PC-9 (cell line): ENCODE data around the gene UTF1. TPM values are rescaled to one million over a fixed set of nuclear protein-coding genes. Genes with fewer than 3 reads are reported as not detected.
"Not testable (repeated sequence)": the region's sequence is repeated elsewhere in the genome, so short reads cannot be mapped to it uniquely, and the experiment has no call there.

ENCODE experiments used
- BruUV-seq: library from RNA; stranded (reverse); fragments of 400-500 nt; replicated peaks from 2 replicates; lab custom pipeline; 2021; lab: Mats Ljungman, UMichigan
- CTCF ChIA-PET: fragments of 300-600 bp; sonication (Branson Sonifier 250); formaldehyde crosslinking; loops from one replicate; lab custom pipeline; 2022; ENCODE audit warnings: antibody characterized with exemption; lab: Charles Lee
- POLR2A ChIA-PET: fragments of 300-600 bp; sonication (Branson Sonifier 250); formaldehyde crosslinking; loops from one replicate; lab custom pipeline; 2022; ENCODE audit warnings: antibody characterized with exemption; ENCODE audit not compliant: unreplicated experiment; lab: Charles Lee
- DNase-seq, 2 experiments: peaks; one replicate each; pipeline versions ENCODE4 v3.0.0 to v3.0.0-alpha.2; 2015 to 2022; ENCODE audit warnings: mixed read lengths in 1 of 2
- H2AFZ ChIP-seq: fragments of 200-600 bp; sonication (generic); 2 replicates; pipeline ENCODE4 v1.8.1; 2017; ENCODE audit warnings: antibody characterized with exemption
- H3F3A ChIP-seq: fragments of 200-600 bp; sonication (generic); 2 replicates; pipeline ENCODE4 v1.8.1; 2017; ENCODE audit warnings: antibody characterized with exemption, mild to moderate bottlenecking, low read depth; ENCODE audit not compliant: insufficient read depth
- H3K27ac ChIP-seq: fragments of 200-600 bp; sonication (generic); 2 replicates; pipeline ENCODE4 v1.6.1; 2016; ENCODE audit warnings: mixed run types
- H3K27me3 ChIP-seq: fragments of 200-600 bp; sonication (generic); 2 replicates; pipeline ENCODE4 v1.6.1; 2016; ENCODE audit warnings: low read depth, mixed run types; ENCODE audit not compliant: insufficient read depth
- H3K36me3 ChIP-seq: fragments of 200-600 bp; sonication (generic); 2 replicates; pipeline ENCODE4 v1.6.1; 2016; ENCODE audit warnings: low read depth, mixed run types
- H3K4me1 ChIP-seq: fragments of 200-600 bp; sonication (generic); replicated peaks from 2 replicates; pipeline ENCODE4 v1.6.1; 2016; ENCODE audit warnings: mixed run types; ENCODE audit not compliant: insufficient read depth
- H3K4me2 ChIP-seq: fragments of 200-600 bp; sonication (generic); 2 replicates; pipeline ENCODE4 v1.6.1; 2017; ENCODE audit warnings: mixed run types
- H3K4me3 ChIP-seq: fragments of 200-600 bp; sonication (generic); 2 replicates; pipeline ENCODE4 v1.6.1; 2016; ENCODE audit warnings: mixed run types
- H3K79me2 ChIP-seq: fragments of 200-600 bp; sonication (generic); 2 replicates; pipeline ENCODE4 v1.6.1; 2017; ENCODE audit warnings: low read depth, mixed run types
- H3K9me2 ChIP-seq: fragments of 200-600 bp; sonication (generic); 2 replicates; pipeline ENCODE4 v1.8.1; 2017; ENCODE audit warnings: mild to moderate bottlenecking; ENCODE audit not compliant: insufficient read depth
- H3K9me3 ChIP-seq: fragments of 200-600 bp; sonication (generic); 2 replicates; pipeline ENCODE4 v1.8.1; 2016; ENCODE audit warnings: low read depth; ENCODE audit not compliant: insufficient read depth
- H4K20me1 ChIP-seq: fragments of 200-600 bp; sonication (generic); 2 replicates; pipeline ENCODE4 v1.8.1; 2017; ENCODE audit not compliant: insufficient read depth
- CTCF ChIP-seq: fragments of 200-600 bp; sonication (generic); conservative IDR thresholded peaks from 2 replicates; pipeline ENCODE4 v1.6.1; 2017; ENCODE audit warnings: mixed run types, antibody characterized with exemption, mild to moderate bottlenecking, moderate library complexity
- EZH2 ChIP-seq: fragments of 200-600 bp; sonication (generic); IDR thresholded peaks from 2 replicates; pipeline ENCODE4 v1.8.0; 2017; ENCODE audit warnings: antibody characterized with exemption, low read depth
- intact Hi-C: fragments of 100-400 bp; cut with micrococcal nuclease; formaldehyde crosslinking; loops from one replicate; pipeline ENCODE4 v1.10.0; 2022; ENCODE audit not compliant: unreplicated experiment
- total RNA-seq: library from RNA; stranded (reverse); gene quantifications from 2 replicates; pipeline ENCODE4 v1.2.3, GENCODE V29; 2021

Gene UTF1
- total RNA-seq, 1 experiment from 2014 or later = not detected

GRCh38 chr10:133221331-133221730, 8.7 kb upstream of the UTF1 start:
- Histone ChIP-seq H3K27ac (no peak overlapping the region), H3K36me3 (no peaks in the 10 kb centered on the region), H3K4me2 (no peak overlapping the region), H3K27me3 (peaks cover 36% of the 10 kb centered on the region), H3K9me2 (no peaks in the 10 kb centered on the region), H4K20me1 (no peaks in the 10 kb centered on the region), H3K4me1 (no peaks in the 10 kb centered on the region), H2AFZ (no peak overlapping the region), H3F3A (no peaks in the 10 kb centered on the region), H3K4me3 (no peak overlapping the region), H3K79me2 (no peaks in the 10 kb centered on the region), H3K9me3 (no peaks in the 10 kb centered on the region)
- POLR2A ChIA-PET = no interaction called here
- TF ChIP-seq EZH2 = no peak
- TF ChIP-seq CTCF = no peak
- BruUV-seq = no TSS peak
- CTCF ChIA-PET = no interaction called here
- no peak for DNase-seq
- intact Hi-C loops = loop anchor here (10.0 kb wide), 1 partner anchor 63 kb away; no protein-coding TSS in a partner anchor

- H3K27ac ChIP-seq, H3K4me1 ChIP-seq, H3K4me2 ChIP-seq, DNase-seq, H3K79me2 ChIP-seq, POLR2A ChIA-PET, H2AFZ ChIP-seq, H4K20me1 ChIP-seq, BruUV-seq, CTCF ChIA-PET, H3K4me3 ChIP-seq, H3F3A ChIP-seq, H3K9me3 ChIP-seq, H3K36me3 ChIP-seq, H3K9me2 ChIP-seq: not testable (repeated sequence)
- peaks cover 34% of the 10 kb centered on the region for H3K27me3 ChIP-seq
- intact Hi-C loops = loop anchor here (10.0 kb wide), 1 partner anchor 63 kb away; no protein-coding TSS in a partner anchor
Observed at GRCh38 chr10:133221756-133222155, 8.3 kb upstream of the UTF1 start.

GRCh38 chr10:133224076-133224475, 5.9 kb upstream of the UTF1 start:
- H3K4me1 ChIP-seq = no peaks in the 10 kb centered on the region
- TF ChIP-seq CTCF = no peak
- no peak for TF ChIP-seq EZH2
- H3K4me3 ChIP-seq = no peak overlapping the region
- no peak overlapping the region for H3K4me2 ChIP-seq
- no peaks in the 10 kb centered on the region for H3K79me2 ChIP-seq
- H3K27ac ChIP-seq = no peak overlapping the region
- intact Hi-C loops = loop anchor here (10.0 kb wide), 1 partner anchor 61 kb away; no protein-coding TSS in a partner anchor
- H4K20me1 ChIP-seq = no peaks in the 10 kb centered on the region
- no peak for DNase-seq
- CTCF ChIA-PET = no interaction called here
- H3K9me2 ChIP-seq = no peaks in the 10 kb centered on the region
- no peaks in the 10 kb centered on the region for H3F3A ChIP-seq
- peaks cover 43% of the 10 kb centered on the region for H3K27me3 ChIP-seq
- BruUV-seq = no TSS peak
- H2AFZ ChIP-seq = no peak overlapping the region
- H3K9me3 ChIP-seq = no peaks in the 10 kb centered on the region
- POLR2A ChIA-PET = no interaction called here
- no peaks in the 10 kb centered on the region for H3K36me3 ChIP-seq

- H3K9me2 ChIP-seq = no peaks in the 10 kb centered on the region
- H3K4me3 ChIP-seq = no peak overlapping the region
- peaks cover 43% of the 10 kb centered on the region for H3K27me3 ChIP-seq
- no peak for TF ChIP-seq EZH2
- H3K36me3 ChIP-seq = no peaks in the 10 kb centered on the region
- no peak overlapping the region for H2AFZ ChIP-seq
- BruUV-seq = no TSS peak
- POLR2A ChIA-PET = no interaction called here
- no peak for DNase-seq
- H3K79me2 ChIP-seq = no peaks in the 10 kb centered on the region
- no peaks in the 10 kb centered on the region for H4K20me1 ChIP-seq
- no peak overlapping the region for H3K27ac ChIP-seq
- CTCF ChIA-PET = no interaction called here
- no peaks in the 10 kb centered on the region for H3F3A ChIP-seq
- intact Hi-C loops = loop anchor here (10.0 kb wide), 1 partner anchor 60 kb away; no protein-coding TSS in a partner anchor
- H3K4me2 ChIP-seq = no peak overlapping the region
- no peaks in the 10 kb centered on the region for H3K9me3 ChIP-seq
- H3K4me1 ChIP-seq = no peaks in the 10 kb centered on the region
Observed at GRCh38 chr10:133224756-133225372, 5.2 kb upstream of the UTF1 start.
